ENCODE results near the gene NFKBIE.

The NFKBIE gene

GRCh38 chr6:44278315-44278714 lies 13.0 kb upstream of the NFKBIE start:
- no peaks in the 10 kb centered on the region for H3K9me3 ChIP-seq (ENCODE audit: severe bottlenecking)
- ATAC-seq (ENCODE audit: low read depth) (no peak), DNase-seq (ENCODE audit: low spot score) (no peak)
- no peak overlapping the region for H3K27ac ChIP-seq (ENCODE audit: poor library complexity, severe bottlenecking)
- H3K4me1 ChIP-seq (ENCODE audit: insufficient read depth, poor library complexity, severe bottlenecking): no peaks in the 10 kb centered on the region
- TF ChIP-seq, protein P1, sequence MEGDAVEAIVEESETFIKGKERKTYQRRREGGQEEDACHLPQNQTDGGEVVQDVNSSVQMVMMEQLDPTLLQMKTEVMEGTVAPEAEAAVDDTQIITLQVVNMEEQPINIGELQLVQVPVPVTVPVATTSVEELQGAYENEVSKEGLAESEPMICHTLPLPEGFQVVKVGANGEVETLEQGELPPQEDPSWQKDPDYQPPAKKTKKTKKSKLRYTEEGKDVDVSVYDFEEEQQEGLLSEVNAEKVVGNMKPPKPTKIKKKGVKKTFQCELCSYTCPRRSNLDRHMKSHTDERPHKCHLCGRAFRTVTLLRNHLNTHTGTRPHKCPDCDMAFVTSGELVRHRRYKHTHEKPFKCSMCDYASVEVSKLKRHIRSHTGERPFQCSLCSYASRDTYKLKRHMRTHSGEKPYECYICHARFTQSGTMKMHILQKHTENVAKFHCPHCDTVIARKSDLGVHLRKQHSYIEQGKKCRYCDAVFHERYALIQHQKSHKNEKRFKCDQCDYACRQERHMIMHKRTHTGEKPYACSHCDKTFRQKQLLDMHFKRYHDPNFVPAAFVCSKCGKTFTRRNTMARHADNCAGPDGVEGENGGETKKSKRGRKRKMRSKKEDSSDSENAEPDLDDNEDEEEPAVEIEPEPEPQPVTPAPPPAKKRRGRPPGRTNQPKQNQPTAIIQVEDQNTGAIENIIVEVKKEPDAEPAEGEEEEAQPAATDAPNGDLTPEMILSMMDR (IDR thresholded peaks at IDR 0.05; ENCODE audit: poor library complexity, severe bottlenecking): no peak
- H3K36me3 ChIP-seq (ENCODE audit: low read depth): no peaks in the 10 kb centered on the region
- H3K27me3 ChIP-seq (ENCODE audit: insufficient read depth, poor library complexity, severe bottlenecking): peaks cover 18% of the 10 kb centered on the region
- no peak overlapping the region for H3K4me3 ChIP-seq (ENCODE audit: severe bottlenecking)

GRCh38 chr6:44277763-44278162 lies 12.4 kb upstream of the NFKBIE start:
- ATAC-seq (ENCODE audit: low read depth) (no peak), DNase-seq (ENCODE audit: low spot score) (no peak)
- Histone ChIP-seq H3K27ac (ENCODE audit: poor library complexity, severe bottlenecking) (no peak overlapping the region), H3K4me3 (ENCODE audit: severe bottlenecking) (no peak overlapping the region), H3K36me3 (ENCODE audit: low read depth) (no peaks in the 10 kb centered on the region), H3K9me3 (ENCODE audit: severe bottlenecking) (no peaks in the 10 kb centered on the region), H3K27me3 (ENCODE audit: insufficient read depth, poor library complexity, severe bottlenecking) (peaks cover 18% of the 10 kb centered on the region), H3K4me1 (ENCODE audit: insufficient read depth, poor library complexity, severe bottlenecking) (no peaks in the 10 kb centered on the region)
- TF ChIP-seq, protein P1 (IDR thresholded peaks at IDR 0.05; ENCODE audit: poor library complexity, severe bottlenecking): no peak

DNA sequence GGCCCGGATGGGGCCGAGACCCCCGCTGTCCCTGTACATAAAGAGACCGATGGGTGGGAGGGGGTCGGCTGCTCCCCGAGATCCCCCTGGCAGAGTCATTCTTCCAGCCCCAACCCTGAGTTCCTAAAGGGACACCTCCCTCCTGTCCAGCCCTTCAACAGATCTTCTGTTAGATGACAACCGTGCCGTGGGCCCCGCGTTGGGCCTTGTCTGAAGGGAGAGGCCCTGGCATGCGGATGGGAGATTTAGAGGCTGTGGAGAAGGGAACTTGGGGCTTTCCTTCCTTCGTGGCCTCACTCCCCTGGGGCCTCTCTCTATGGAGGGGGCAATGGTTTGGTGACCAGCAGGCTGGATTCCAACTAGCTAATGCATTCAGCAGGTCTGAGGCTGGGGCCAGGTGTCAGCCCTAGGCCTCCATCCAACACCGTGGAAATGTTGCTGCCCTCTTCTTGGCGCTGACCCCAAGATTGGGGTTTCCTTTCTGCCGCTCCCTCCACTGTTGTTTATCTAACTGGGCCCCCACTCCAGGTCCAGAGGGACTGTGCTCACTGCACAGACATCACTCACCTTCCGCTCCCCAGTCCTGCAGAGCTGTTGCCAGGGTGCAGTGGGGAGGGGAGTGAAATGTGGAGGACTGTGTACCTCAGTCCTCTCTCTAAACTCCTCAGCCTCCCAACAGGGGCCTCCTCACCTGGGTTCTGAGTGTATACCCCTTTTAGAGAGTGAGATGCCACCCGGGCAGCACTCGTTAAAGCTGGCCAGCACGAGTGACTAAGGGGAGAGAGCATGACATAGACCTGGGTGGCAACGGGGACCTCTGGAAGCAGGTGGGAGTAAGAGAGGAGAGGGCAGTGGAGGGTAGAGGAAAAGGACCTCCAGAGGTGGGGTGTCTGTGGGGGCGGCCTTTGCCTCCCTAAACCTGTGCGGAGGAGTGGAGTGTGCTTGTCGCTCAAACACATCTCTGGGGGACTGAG lies 11.6 kb upstream of the NFKBIE start:
- DNase-seq (ENCODE audit: low spot score) (no peak), ATAC-seq (ENCODE audit: low read depth) (no peak)
- no peak overlapping the region for H3K4me3 ChIP-seq (ENCODE audit: severe bottlenecking)
- no peaks in the 10 kb centered on the region for H3K36me3 ChIP-seq (ENCODE audit: low read depth)
- peaks cover 26% of the 10 kb centered on the region for H3K27me3 ChIP-seq (ENCODE audit: insufficient read depth, poor library complexity, severe bottlenecking)
- TF ChIP-seq, protein P1 (IDR thresholded peaks at IDR 0.05; ENCODE audit: poor library complexity, severe bottlenecking): no peak
- H3K4me1 ChIP-seq (ENCODE audit: insufficient read depth, poor library complexity, severe bottlenecking): no peaks in the 10 kb centered on the region
- no peaks in the 10 kb centered on the region for H3K9me3 ChIP-seq (ENCODE audit: severe bottlenecking)
- no peak overlapping the region for H3K27ac ChIP-seq (ENCODE audit: poor library complexity, severe bottlenecking)

DNA sequence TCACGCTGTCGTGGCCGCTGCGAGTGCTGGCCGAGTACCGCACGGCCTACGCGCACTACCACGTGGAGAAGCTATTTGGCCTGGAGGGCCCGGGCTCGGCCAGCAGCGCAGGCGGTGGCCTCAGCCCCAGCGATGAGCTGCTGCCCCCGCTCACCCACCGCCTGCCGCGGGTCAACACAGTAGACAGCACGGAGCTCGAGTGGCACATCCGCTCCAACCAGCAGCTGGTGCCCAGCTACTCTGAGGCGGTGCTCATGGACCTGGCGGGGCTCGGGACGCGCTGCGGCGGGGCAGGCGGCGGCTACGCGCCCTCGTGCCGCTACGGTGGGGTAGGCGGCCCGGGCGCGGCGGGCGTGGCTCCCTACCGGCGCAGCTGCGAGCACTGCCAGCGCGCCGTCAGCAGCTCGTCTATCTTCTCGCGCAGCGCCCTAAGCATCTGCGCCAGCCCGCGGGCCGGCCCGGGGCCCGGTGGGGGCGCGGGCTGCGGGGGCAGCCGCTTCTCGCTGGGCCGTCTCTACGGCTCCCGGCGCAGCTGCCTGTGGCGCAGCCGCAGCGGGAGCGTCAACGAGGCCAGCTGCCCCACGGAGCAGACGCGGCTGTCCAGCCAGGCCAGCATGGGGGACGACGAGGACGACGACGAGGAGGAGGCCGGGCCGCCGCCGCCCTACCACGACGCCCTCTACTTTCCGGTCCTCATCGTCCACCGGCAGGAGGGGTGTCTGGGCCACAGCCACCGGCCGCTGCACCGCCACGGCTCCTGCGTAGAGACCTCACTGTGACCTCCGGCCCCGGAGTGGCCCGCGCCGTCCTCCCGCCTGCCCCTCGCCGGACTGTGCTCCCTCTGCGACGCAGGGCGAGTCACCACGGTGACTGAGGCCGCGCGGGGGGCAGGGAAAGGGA lies 10.6 kb upstream of the NFKBIE start:
- Histone ChIP-seq H3K9me3 (ENCODE audit: severe bottlenecking) (no peaks in the 10 kb centered on the region), H3K27ac (ENCODE audit: poor library complexity, severe bottlenecking) (no peak overlapping the region), H3K4me1 (ENCODE audit: insufficient read depth, poor library complexity, severe bottlenecking) (no peaks in the 10 kb centered on the region), H3K4me3 (ENCODE audit: severe bottlenecking) (peak overlapping the region; percentile 10), H3K36me3 (ENCODE audit: low read depth) (no peaks in the 10 kb centered on the region), H3K27me3 (ENCODE audit: insufficient read depth, poor library complexity, severe bottlenecking) (peaks cover 34% of the 10 kb centered on the region)
- DNase-seq (ENCODE audit: low spot score): no peak
- TF ChIP-seq, protein P1 (IDR thresholded peaks at IDR 0.05; ENCODE audit: poor library complexity, severe bottlenecking): no peak
- peak; percentile 64 for ATAC-seq (ENCODE audit: low read depth)
